ENCODE data around the gene TMPO. TPM values are rescaled to one million over a fixed set of nuclear protein-coding genes. Genes with fewer than 3 reads are reported as not detected.

Gene TMPO
- polyA plus RNA-seq, 3 donors, result 35.7 to 67.3 (median 52.1) TPM

GRCh38 chr12:98543701-98544100, 28.3 kb downstream of the TMPO start:
- no peak overlapping the region for H3K4me3 Mint-ChIP-seq
- Histone ChIP-seq H2AFZ (ENCODE audit: insufficient read depth, low read depth, low read length, poor library complexity, severe bottlenecking) (no peak overlapping the region), H3K36me3 (replicated peaks in 1 of 2; ENCODE audit: control insufficient read depth in 1 of 2, insufficient read depth in 2 of 2, low read length in 2 of 2) (peaks cover 78 to 97% of the 10 kb centered on the region in 2 donors), H3K4me2 (replicated peaks; ENCODE audit: extremely low read depth, low read length, poor library complexity, severe bottlenecking) (no peak overlapping the region), H3K79me2 (ENCODE audit: insufficient read depth, low read length) (peaks cover 83% of the 10 kb centered on the region), H3K9ac (ENCODE audit: insufficient read depth, low read length, poor library complexity, severe bottlenecking) (no peak overlapping the region), H3K9me3 (replicated peaks in 1 of 2; ENCODE audit: control insufficient read depth in 1 of 2, insufficient read depth in 1 of 2, low read length in 2 of 2) (no peaks in the 10 kb centered on the region), H4K20me1 (ENCODE audit: insufficient read depth, low read length) (peaks cover 60% of the 10 kb centered on the region), H3K27ac (ENCODE audit: low read depth in 1 of 2, low read length in 2 of 2) (no peak overlapping the region), H3K4me3 (replicated peaks in 1 of 3; ENCODE audit: low read depth in 2 of 3, low read length in 3 of 3) (no peak overlapping the region), H3K27me3 (ENCODE audit: control insufficient read depth in 2 of 2, insufficient read depth in 2 of 2, low read length in 2 of 2) (no peaks in the 10 kb centered on the region), H3K4me1 (ENCODE audit: control insufficient read depth in 1 of 2, insufficient read depth in 2 of 2, low read length in 2 of 2) (no peaks in the 10 kb centered on the region)
- H3K27me3 Mint-ChIP-seq (ENCODE audit: low read depth in 3 of 3), result no peaks in the 10 kb centered on the region
- no peak for TF ChIP-seq CTCF (IDR thresholded peaks at IDR 0.05)
- H3K27ac Mint-ChIP-seq, result peak overlapping the region in 1 of 7 donors; percentile 10
- no peaks in the 10 kb centered on the region for H3K9me3 Mint-ChIP-seq
- no peaks in the 10 kb centered on the region for H3K4me1 Mint-ChIP-seq
- DNase-seq, result no peak
- intact Hi-C loops (cut with micrococcal nuclease), result no loop called here
- peaks cover 61 to 82% of the 10 kb centered on the region in 2 donors for H3K36me3 Mint-ChIP-seq

GRCh38 chr12:98544751-98545150, 29.4 kb downstream of the TMPO start:
- Histone ChIP-seq H3K4me3 (replicated peaks in 1 of 3; ENCODE audit: low read depth in 2 of 3, low read length in 3 of 3) (no peak overlapping the region), H3K79me2 (ENCODE audit: insufficient read depth, low read length) (peaks cover 79% of the 10 kb centered on the region), H3K9ac (ENCODE audit: insufficient read depth, low read length, poor library complexity, severe bottlenecking) (no peak overlapping the region), H3K27ac (ENCODE audit: low read depth in 1 of 2, low read length in 2 of 2) (no peak overlapping the region), H3K9me3 (replicated peaks in 1 of 2; ENCODE audit: control insufficient read depth in 1 of 2, insufficient read depth in 1 of 2, low read length in 2 of 2) (no peaks in the 10 kb centered on the region), H3K27me3 (ENCODE audit: control insufficient read depth in 2 of 2, insufficient read depth in 2 of 2, low read length in 2 of 2) (no peaks in the 10 kb centered on the region), H2AFZ (ENCODE audit: insufficient read depth, low read depth, low read length, poor library complexity, severe bottlenecking) (no peak overlapping the region), H3K4me2 (replicated peaks; ENCODE audit: extremely low read depth, low read length, poor library complexity, severe bottlenecking) (no peak overlapping the region), H3K4me1 (ENCODE audit: control insufficient read depth in 1 of 2, insufficient read depth in 2 of 2, low read length in 2 of 2) (no peaks in the 10 kb centered on the region), H4K20me1 (ENCODE audit: insufficient read depth, low read length) (peaks cover 61% of the 10 kb centered on the region), H3K36me3 (replicated peaks in 1 of 2; ENCODE audit: control insufficient read depth in 1 of 2, insufficient read depth in 2 of 2, low read length in 2 of 2) (peaks cover 81 to 99% of the 10 kb centered on the region in 2 donors)
- Mint-ChIP-seq H3K27me3 (ENCODE audit: low read depth in 3 of 3) (peaks cover 0 to 2% (median 0%) of the 10 kb centered on the region in 3 donors), H3K9me3 (no peaks in the 10 kb centered on the region), H3K27ac (no peak overlapping the region), H3K36me3 (peaks cover 65 to 84% of the 10 kb centered on the region in 2 donors), H3K4me1 (no peaks in the 10 kb centered on the region), H3K4me3 (no peak overlapping the region)
- no peak for DNase-seq
- intact Hi-C loops (cut with micrococcal nuclease), result no loop called here
- no CpG with 5 or more reads among the region's 1 CpG for WGBS (ENCODE audit: insufficient coverage)
- TF ChIP-seq CTCF (IDR thresholded peaks at IDR 0.05), result no peak

Data from CD14-positive monocyte (primary cell).